Panc1 (cell line): ENCODE measurements around the gene PLXNB1. TPM values are rescaled to one million over a fixed set of nuclear protein-coding genes. Genes with fewer than 3 reads are reported as not detected.

Experiments
- ATAC-seq: fragments of 200-7000 bp; cut with Tn5 transposase; 2 replicates; pipeline ENCODE4 v1.9.1; 2020; ENCODE audit warnings: mild to moderate bottlenecking, moderate library complexity
- BruUV-seq: library from RNA; stranded (reverse); fragments of 400-500 nt; replicated peaks from 2 replicates; lab custom pipeline; 2021; lab: Mats Ljungman, UMichigan
- CTCF ChIA-PET: fragments of 300-600 bp; sonication (Branson Sonifier 250); formaldehyde crosslinking; loops from one replicate; lab custom pipeline; 2022; ENCODE audit warnings: antibody characterized with exemption; lab: Charles Lee
- POLR2A ChIA-PET: fragments of 300-600 bp; sonication (Branson Sonifier 250); formaldehyde crosslinking; loops from one replicate; lab custom pipeline; 2022; ENCODE audit warnings: antibody characterized with exemption; lab: Charles Lee
- DNase-seq: peaks from one replicate; pipeline ENCODE4 v3.0.0-alpha.2; 2010; ENCODE audit warnings: low read depth, low spot score
- H3K27ac ChIP-seq: 2 replicates; pipeline ENCODE4 v1.5.1; 2011; ENCODE audit warnings: mild to moderate bottlenecking, low read length, inconsistent platforms
- H3K27me3 ChIP-seq: fragments of 200-500 bp; sonication (Bioruptor generic); 2 replicates; pipeline ENCODE4 v1.6.0; 2014; ENCODE audit warnings: low read length, inconsistent platforms; ENCODE audit not compliant: control insufficient read depth, insufficient read depth
- H3K36me3 ChIP-seq: fragments of 200-500 bp; sonication (Bioruptor generic); 2 replicates; pipeline ENCODE4 v1.5.1; 2014; ENCODE audit warnings: inconsistent platforms, mild to moderate bottlenecking, low read length, moderate library complexity; ENCODE audit not compliant: control insufficient read depth, insufficient read depth
- H3K4me1 ChIP-seq: 2 replicates; pipeline ENCODE4 v1.5.1; 2011; ENCODE audit warnings: inconsistent platforms, mild to moderate bottlenecking, low read length, moderate library complexity; ENCODE audit not compliant: control insufficient read depth, insufficient read depth
- H3K4me3 ChIP-seq, 2 experiments: 2 replicates each; pipeline ENCODE4 v1.5.1; 2011 to 2012; ENCODE audit warnings: low read depth in 2 of 2, low read length in 2 of 2, mild to moderate bottlenecking in 2 of 2, inconsistent platforms in 1 of 2, moderate library complexity in 1 of 2
- H3K9me3 ChIP-seq: fragments of 200-500 bp; sonication (Bioruptor generic); 2 replicates; pipeline ENCODE4 v1.5.1; 2014; ENCODE audit warnings: low read depth, mild to moderate bottlenecking, inconsistent platforms, low read length, moderate library complexity; ENCODE audit not compliant: control insufficient read depth, insufficient read depth
- CTCF ChIP-seq: fragments of 450-650 bp; IDR thresholded peaks from 2 replicates; pipeline ENCODE4 v1.5.1; 2017; ENCODE audit warnings: mild to moderate bottlenecking
- POLR2AphosphoS5 ChIP-seq: IDR thresholded peaks from 2 replicates; pipeline ENCODE4 v1.6.1; 2012; ENCODE audit warnings: mild to moderate bottlenecking, low read depth, low read length, moderate library complexity
- REST ChIP-seq, 2 experiments: IDR thresholded peaks; 2 replicates each; pipeline ENCODE4 v1.6.1; 2011 to 2012; ENCODE audit warnings: low read depth in 2 of 2, control low read depth in 1 of 2, low read length in 1 of 2, mild to moderate bottlenecking in 1 of 2, moderate library complexity in 1 of 2; ENCODE audit not compliant: insufficient read depth in 1 of 2
- SIN3A ChIP-seq: IDR thresholded peaks from 2 replicates; pipeline ENCODE4 v1.6.1; 2012; ENCODE audit warnings: low read depth, mild to moderate bottlenecking, low read length, moderate library complexity, borderline replicate concordance; ENCODE audit not compliant: insufficient read depth
- TCF7L2 ChIP-seq: IDR thresholded peaks from 2 replicates; pipeline ENCODE4 v1.6.1; 2011; ENCODE audit warnings: mild to moderate bottlenecking, low read depth, low read length, inconsistent platforms
- in situ Hi-C: cut with HindIII; loops from 2 replicates; pipeline ENCODE4 v1.10.0; 2016; ENCODE audit warnings: low sequenced_read_pairs, low pct_unique_long_range_greater_than_20kb
- intact Hi-C: fragments of 100-400 bp; cut with micrococcal nuclease; formaldehyde crosslinking; loops from one replicate; pipeline ENCODE4 v1.10.0; 2022; ENCODE audit not compliant: unreplicated experiment
- total RNA-seq: library from RNA; stranded (reverse); gene quantifications from one replicate; pipeline ENCODE4 v1.2.1, GENCODE V29; 2021; ENCODE audit not compliant: unreplicated experiment

PLXNB1 gene
- total RNA-seq, 1 experiment from 2014 or later, result 22.8 TPM

- Histone ChIP-seq H3K4me3 (no peak overlapping the region), H3K9me3 (no peaks in the 10 kb centered on the region), H3K36me3 (no peaks in the 10 kb centered on the region), H3K4me1 (no peaks in the 10 kb centered on the region), H3K27ac (no peak overlapping the region), H3K27me3 (no peaks in the 10 kb centered on the region)
- DNase-seq, result no peak
- in situ Hi-C loops, result no loop called here
- intact Hi-C loops, result no loop called here
- ChIA-PET POLR2A (no interaction called here), CTCF (interaction anchor here (1.5 kb wide), 1 partner anchor 18 kb away, joined by 7 read pairs; no protein-coding TSS in a partner anchor)
- BruUV-seq, result no TSS peak
- no peak for TF ChIP-seq SIN3A
- TF ChIP-seq REST (IDR thresholded peaks at IDR 0.05; ENCODE audit: insufficient read depth in 1 of 2, low read depth in 2 of 2, low read length in 1 of 2), result no peak
- no peak for TF ChIP-seq POLR2AphosphoS5
- TF ChIP-seq TCF7L2, result no peak
- no peak for TF ChIP-seq CTCF
- ATAC-seq, result no peak
These were observed 11.7 kb downstream of the PLXNB1 start for GRCh38 chr3:48418140-48418539.

- H3K4me1 ChIP-seq, result no peaks in the 10 kb centered on the region
- BruUV-seq, result no TSS peak
- no peak overlapping the region for H3K4me3 ChIP-seq
- POLR2A ChIA-PET, result no interaction called here
- in situ Hi-C loops, result no loop called here
- no peak for DNase-seq
- H3K27me3 ChIP-seq, result no peaks in the 10 kb centered on the region
- intact Hi-C loops, result no loop called here
- no peaks in the 10 kb centered on the region for H3K36me3 ChIP-seq
- H3K27ac ChIP-seq, result no peak overlapping the region
- CTCF ChIA-PET, result no interaction called here
- no peaks in the 10 kb centered on the region for H3K9me3 ChIP-seq
- ATAC-seq, result no peak
- TF ChIP-seq TCF7L2 (no peak), POLR2AphosphoS5 (no peak), SIN3A (no peak), REST (IDR thresholded peaks at IDR 0.05; ENCODE audit: insufficient read depth in 1 of 2, low read depth in 2 of 2, low read length in 1 of 2) (no peak), CTCF (no peak)
These were observed 12.3 kb downstream of the PLXNB1 start for GRCh38 chr3:48417529-48418108.
